Measurements from ENCODE around the gene BOK. TPM values are rescaled to one million over a fixed set of nuclear protein-coding genes. Genes with fewer than 3 reads are reported as not detected.

BOK gene
- total and polyA plus RNA-seq, 2 of the 13 experiments (the other 11 are each of a cell fraction or from before 2014, with no cell fraction given): 35.5 to 39.2 TPM

DNA sequence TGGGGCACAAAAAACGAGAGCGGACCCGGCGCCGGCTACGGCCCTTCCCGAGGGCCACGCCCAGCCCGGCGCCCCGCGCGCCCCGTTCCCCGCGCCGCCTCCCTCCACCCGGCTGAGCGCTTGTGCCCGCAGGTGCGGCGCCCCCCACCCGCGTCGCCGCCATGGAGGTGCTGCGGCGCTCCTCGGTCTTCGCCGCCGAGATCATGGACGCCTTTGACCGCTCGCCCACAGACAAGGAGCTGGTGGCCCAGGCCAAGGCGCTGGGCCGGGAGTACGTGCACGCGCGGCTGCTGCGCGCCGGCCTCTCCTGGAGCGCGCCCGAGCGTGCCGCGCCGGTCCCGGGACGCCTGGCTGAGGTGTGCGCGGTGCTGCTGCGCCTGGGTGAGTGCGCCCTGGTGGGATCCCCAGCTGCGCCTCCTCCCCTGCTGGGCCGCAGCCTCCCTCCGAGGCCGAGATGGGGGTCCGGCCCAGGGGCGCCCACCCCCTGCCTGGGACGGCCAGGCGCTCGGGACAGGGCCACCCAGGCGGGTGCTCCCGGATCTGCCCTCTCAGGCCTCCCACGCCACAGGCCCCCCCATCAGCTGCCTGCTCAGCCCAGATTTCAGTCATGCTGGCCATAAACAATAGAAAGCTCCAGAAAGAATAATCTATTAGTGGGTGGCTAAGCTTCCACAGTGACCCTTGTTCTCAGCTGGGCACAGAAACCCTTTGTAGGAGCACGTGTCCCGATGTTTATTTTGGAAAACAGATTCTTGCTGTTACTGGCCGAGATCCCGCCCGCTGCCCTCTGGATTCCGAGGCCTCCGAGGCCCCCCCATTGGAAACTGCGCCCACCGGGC lies 997 bp downstream of the BOK start (continued):
- TF ChIP-seq, protein P1, sequence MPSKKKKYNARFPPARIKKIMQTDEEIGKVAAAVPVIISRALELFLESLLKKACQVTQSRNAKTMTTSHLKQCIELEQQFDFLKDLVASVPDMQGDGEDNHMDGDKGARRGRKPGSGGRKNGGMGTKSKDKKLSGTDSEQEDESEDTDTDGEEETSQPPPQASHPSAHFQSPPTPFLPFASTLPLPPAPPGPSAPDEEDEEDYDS (CRISPR knock-in tag; IDR thresholded peaks at IDR 0.05): no peak
- no peak for TF ChIP-seq SRSF4 (IDR thresholded peaks at IDR 0.05; ENCODE audit: low read depth, low read length, poor library complexity, severe bottlenecking)
- peak; percentile 61; the same call in 1 of the 2 replicates for TF ChIP-seq HIVEP1 (CRISPR knock-in tag; IDR thresholded peaks at IDR 0.05)
- TF ChIP-seq, protein P2, sequence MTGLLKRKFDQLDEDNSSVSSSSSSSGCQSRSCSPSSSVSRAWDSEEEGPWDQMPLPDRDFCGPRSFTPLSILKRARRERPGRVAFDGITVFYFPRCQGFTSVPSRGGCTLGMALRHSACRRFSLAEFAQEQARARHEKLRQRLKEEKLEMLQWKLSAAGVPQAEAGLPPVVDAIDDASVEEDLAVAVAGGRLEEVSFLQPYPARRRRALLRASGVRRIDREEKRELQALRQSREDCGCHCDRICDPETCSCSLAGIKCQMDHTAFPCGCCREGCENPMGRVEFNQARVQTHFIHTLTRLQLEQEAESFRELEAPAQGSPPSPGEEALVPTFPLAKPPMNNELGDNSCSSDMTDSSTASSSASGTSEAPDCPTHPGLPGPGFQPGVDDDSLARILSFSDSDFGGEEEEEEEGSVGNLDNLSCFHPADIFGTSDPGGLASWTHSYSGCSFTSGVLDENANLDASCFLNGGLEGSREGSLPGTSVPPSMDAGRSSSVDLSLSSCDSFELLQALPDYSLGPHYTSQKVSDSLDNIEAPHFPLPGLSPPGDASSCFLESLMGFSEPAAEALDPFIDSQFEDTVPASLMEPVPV (CRISPR knock-in tag; IDR thresholded peaks at IDR 0.05): peak; percentile 79; the same call in 1 of the 2 replicates
- no peak; the same call in 1 of the 2 replicates for TF ChIP-seq ZBTB21 (CRISPR knock-in tag; IDR thresholded peaks at IDR 0.05)
- no peak for TF ChIP-seq ZNF280D (CRISPR knock-in tag; IDR thresholded peaks at IDR 0.05)
- TF ChIP-seq ZNF615 (CRISPR knock-in tag; IDR thresholded peaks at IDR 0.05; ENCODE audit: borderline replicate concordance): no peak
- TF ChIP-seq ZNF18 (CRISPR knock-in tag; IDR thresholded peaks at IDR 0.05; ENCODE audit: insufficient replicate concordance): no peak
- no peak for TF ChIP-seq ZNF138 (CRISPR knock-in tag; IDR thresholded peaks at IDR 0.05; ENCODE audit: low read depth)
- peak; percentile 55; the same call in 1 of the 2 replicates for TF ChIP-seq FOXJ3 (CRISPR knock-in tag; IDR thresholded peaks at IDR 0.05; ENCODE audit: borderline replicate concordance)
- TF ChIP-seq SAFB2 (CRISPR knock-in tag; IDR thresholded peaks at IDR 0.05; ENCODE audit: borderline replicate concordance, low read depth): peak; percentile 63; the same call in 1 of the 2 replicates
- TF ChIP-seq, protein P3, sequence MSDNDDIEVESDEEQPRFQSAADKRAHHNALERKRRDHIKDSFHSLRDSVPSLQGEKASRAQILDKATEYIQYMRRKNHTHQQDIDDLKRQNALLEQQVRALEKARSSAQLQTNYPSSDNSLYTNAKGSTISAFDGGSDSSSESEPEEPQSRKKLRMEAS (IDR thresholded peaks at IDR 0.05): peak; percentile 90
- no peak for TF ChIP-seq SRSF9 (IDR thresholded peaks at IDR 0.05; ENCODE audit: borderline replicate concordance, insufficient read depth, low read depth, low read length, poor library complexity, severe bottlenecking)
- TF ChIP-seq, protein P4, sequence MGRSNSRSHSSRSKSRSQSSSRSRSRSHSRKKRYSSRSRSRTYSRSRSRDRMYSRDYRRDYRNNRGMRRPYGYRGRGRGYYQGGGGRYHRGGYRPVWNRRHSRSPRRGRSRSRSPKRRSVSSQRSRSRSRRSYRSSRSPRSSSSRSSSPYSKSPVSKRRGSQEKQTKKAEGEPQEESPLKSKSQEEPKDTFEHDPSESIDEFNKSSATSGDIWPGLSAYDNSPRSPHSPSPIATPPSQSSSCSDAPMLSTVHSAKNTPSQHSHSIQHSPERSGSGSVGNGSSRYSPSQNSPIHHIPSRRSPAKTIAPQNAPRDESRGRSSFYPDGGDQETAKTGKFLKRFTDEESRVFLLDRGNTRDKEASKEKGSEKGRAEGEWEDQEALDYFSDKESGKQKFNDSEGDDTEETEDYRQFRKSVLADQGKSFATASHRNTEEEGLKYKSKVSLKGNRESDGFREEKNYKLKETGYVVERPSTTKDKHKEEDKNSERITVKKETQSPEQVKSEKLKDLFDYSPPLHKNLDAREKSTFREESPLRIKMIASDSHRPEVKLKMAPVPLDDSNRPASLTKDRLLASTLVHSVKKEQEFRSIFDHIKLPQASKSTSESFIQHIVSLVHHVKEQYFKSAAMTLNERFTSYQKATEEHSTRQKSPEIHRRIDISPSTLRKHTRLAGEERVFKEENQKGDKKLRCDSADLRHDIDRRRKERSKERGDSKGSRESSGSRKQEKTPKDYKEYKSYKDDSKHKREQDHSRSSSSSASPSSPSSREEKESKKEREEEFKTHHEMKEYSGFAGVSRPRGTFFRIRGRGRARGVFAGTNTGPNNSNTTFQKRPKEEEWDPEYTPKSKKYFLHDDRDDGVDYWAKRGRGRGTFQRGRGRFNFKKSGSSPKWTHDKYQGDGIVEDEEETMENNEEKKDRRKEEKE (IDR thresholded peaks at IDR 0.05): no peak
- peak; percentile 92 for TF ChIP-seq SRSF1 (optimal IDR thresholded peaks at IDR 0.05; ENCODE audit: low read depth, low read length)
- TF ChIP-seq ZNF674 (CRISPR knock-in tag; IDR thresholded peaks at IDR 0.05; ENCODE audit: low read depth): no peak
